HEK293 (cell line): ENCODE data around the gene PRKCA.

Experiments
- CTCF ChIA-PET: fragments of 350-600 bp; formaldehyde crosslinking; extraction: SDS; loops from one replicate; lab custom pipeline; 2021; ENCODE audit warnings: antibody characterized with exemption; lab: Yijun Ruan, JAX
- POLR2A ChIA-PET: fragments of 300-600 bp; formaldehyde crosslinking; extraction: SDS; loops from one replicate; lab custom pipeline; 2020; ENCODE audit warnings: antibody characterized with exemption, inconsistent platforms; lab: Yijun Ruan, JAX
- H3K27ac ChIP-seq: fragments of 200-500 bp; sonication (Bioruptor generic); 2 replicates; pipeline ENCODE4 v1.5.1; 2014; ENCODE audit warnings: low read depth, low read length, control low read depth, inconsistent platforms; ENCODE audit errors: extremely low read depth
- H3K36me3 ChIP-seq, 2 experiments: fragments of 200-500 bp in 1 of 2; sonication (Bioruptor generic) in 1 of 2; 1 replicate in 1 of 2; 2 replicates in 1 of 2; pipeline ENCODE4 v1.5.1; 2014 to 2017; ENCODE audit warnings: inconsistent platforms in 2 of 2, low read length in 2 of 2; ENCODE audit not compliant: control insufficient read depth in 2 of 2, insufficient read depth in 1 of 2
- H3K4me1 ChIP-seq: fragments of 200-500 bp; sonication (Bioruptor generic); 2 replicates; pipeline ENCODE4 v1.5.1; 2014; ENCODE audit warnings: mild to moderate bottlenecking, low read length, inconsistent platforms; ENCODE audit not compliant: control insufficient read depth, insufficient read depth
- H3K4me3 ChIP-seq: 2 replicates; pipeline ENCODE4 v1.5.1; 2011; ENCODE audit warnings: low read depth, mild to moderate bottlenecking, control low read depth, low read length, moderate library complexity
- H3K9me3 ChIP-seq: fragments of 200-500 bp; sonication (Bioruptor generic); 2 replicates; pipeline ENCODE4 v1.5.1; 2014; ENCODE audit warnings: low read depth, low read length, inconsistent platforms; ENCODE audit not compliant: control insufficient read depth, insufficient read depth
- GFI1B ChIP-seq: fragments of 450-650 bp; formaldehyde crosslinking; IDR thresholded peaks from 2 replicates; pipeline ENCODE4 v1.5.1; 2016; ENCODE audit warnings: missing biosample characterization, missing genetic modification characterization
- KLF10 ChIP-seq: fragments of 450-650 bp; IDR thresholded peaks from 2 replicates; pipeline ENCODE4 v1.5.1; 2018; ENCODE audit warnings: missing biosample characterization, mild to moderate bottlenecking, missing genetic modification characterization
- OSR2 ChIP-seq: fragments of 450-650 bp; formaldehyde crosslinking; IDR thresholded peaks from 2 replicates; pipeline ENCODE4 v1.5.1; 2016; ENCODE audit warnings: missing biosample characterization, missing genetic modification characterization
- PRDM1 ChIP-seq: fragments of 450-650 bp; formaldehyde crosslinking; IDR thresholded peaks from 2 replicates; pipeline ENCODE4; 2016; ENCODE audit warnings: missing biosample characterization, missing genetic modification characterization
- PRDM2 ChIP-seq: fragments of 450-650 bp; formaldehyde crosslinking; IDR thresholded peaks from 2 replicates; pipeline ENCODE4 v1.5.1; 2016; ENCODE audit warnings: missing biosample characterization, missing genetic modification characterization, borderline replicate concordance
- SCRT2 ChIP-seq: fragments of 450-650 bp; formaldehyde crosslinking; IDR thresholded peaks from 2 replicates; pipeline ENCODE4 v1.5.1; 2016; ENCODE audit warnings: missing biosample characterization, missing genetic modification characterization
- SP3 ChIP-seq: fragments of 450-650 bp; formaldehyde crosslinking; IDR thresholded peaks from 2 replicates; pipeline ENCODE4 v1.5.1; 2016; ENCODE audit warnings: missing biosample characterization, missing genetic modification characterization
- ZBTB10 ChIP-seq: fragments of 450-650 bp; formaldehyde crosslinking; IDR thresholded peaks from 2 replicates; pipeline ENCODE4 v1.5.1; 2016; ENCODE audit warnings: missing biosample characterization, missing genetic modification characterization
- ZFP41 ChIP-seq: fragments of 450-650 bp; formaldehyde crosslinking; IDR thresholded peaks from 2 replicates; pipeline ENCODE4 v1.5.1; 2016; ENCODE audit warnings: missing biosample characterization, missing genetic modification characterization, borderline replicate concordance
- ZNF184 ChIP-seq: fragments of 450-650 bp; IDR thresholded peaks from 2 replicates; pipeline ENCODE4 v1.5.1; 2018; ENCODE audit warnings: missing biosample characterization, mild to moderate bottlenecking, missing genetic modification characterization
- ZNF211 ChIP-seq: fragments of 450-650 bp; formaldehyde crosslinking; IDR thresholded peaks from 2 replicates; pipeline ENCODE4 v1.5.1; 2016; ENCODE audit warnings: low read depth, missing biosample characterization, missing genetic modification characterization
- ZNF266 ChIP-seq: fragments of 450-650 bp; formaldehyde crosslinking; IDR thresholded peaks from 2 replicates; pipeline ENCODE4 v1.5.1; 2016; ENCODE audit warnings: missing biosample characterization, missing genetic modification characterization, low read depth
- ZNF311 ChIP-seq: fragments of 450-650 bp; formaldehyde crosslinking; IDR thresholded peaks from 2 replicates; pipeline ENCODE4 v1.5.1; 2017; ENCODE audit warnings: missing biosample characterization, missing genetic modification characterization, borderline replicate concordance
- ZNF324 ChIP-seq: fragments of 450-650 bp; formaldehyde crosslinking; IDR thresholded peaks from 2 replicates; pipeline ENCODE4 v1.5.1; 2016; ENCODE audit warnings: missing biosample characterization, missing genetic modification characterization
- ZNF404 ChIP-seq: fragments of 450-650 bp; formaldehyde crosslinking; IDR thresholded peaks from 2 replicates; pipeline ENCODE4 v1.5.1; 2017; ENCODE audit warnings: missing biosample characterization, missing genetic modification characterization
- ZNF416 ChIP-seq: fragments of 450-650 bp; formaldehyde crosslinking; IDR thresholded peaks from 2 replicates; pipeline ENCODE4 v1.5.1; 2016; ENCODE audit warnings: missing biosample characterization, missing genetic modification characterization
- ZNF660 ChIP-seq: fragments of 450-650 bp; IDR thresholded peaks from 2 replicates; pipeline ENCODE4 v1.5.1; 2018; ENCODE audit warnings: missing biosample characterization, mild to moderate bottlenecking, missing genetic modification characterization
- ZNF664 ChIP-seq: fragments of 450-650 bp; formaldehyde crosslinking; IDR thresholded peaks from 2 replicates; pipeline ENCODE4 v1.5.1; 2016; ENCODE audit warnings: missing biosample characterization, missing genetic modification characterization
- ZNF792 ChIP-seq: fragments of 450-650 bp; formaldehyde crosslinking; IDR thresholded peaks from 2 replicates; pipeline ENCODE4 v1.5.1; 2016; ENCODE audit warnings: missing biosample characterization, missing genetic modification characterization
- ZNF830 ChIP-seq: fragments of 450-650 bp; IDR thresholded peaks from 2 replicates; pipeline ENCODE4 v1.5.0; 2018; ENCODE audit warnings: missing biosample characterization, missing genetic modification characterization, low read depth, mild to moderate bottlenecking, moderate library complexity
- TF ChIP-seq, protein P1 (sequence below): fragments of 450-650 bp; formaldehyde crosslinking; IDR thresholded peaks from 2 replicates; pipeline ENCODE4 v1.5.1; 2016; ENCODE audit warnings: missing biosample characterization, missing genetic modification characterization
- TF ChIP-seq, protein P2 (sequence below): fragments of 450-650 bp; formaldehyde crosslinking; IDR thresholded peaks from 2 replicates; pipeline ENCODE4 v1.5.1; 2016; ENCODE audit warnings: missing biosample characterization, missing genetic modification characterization

The PRKCA gene

DNA sequence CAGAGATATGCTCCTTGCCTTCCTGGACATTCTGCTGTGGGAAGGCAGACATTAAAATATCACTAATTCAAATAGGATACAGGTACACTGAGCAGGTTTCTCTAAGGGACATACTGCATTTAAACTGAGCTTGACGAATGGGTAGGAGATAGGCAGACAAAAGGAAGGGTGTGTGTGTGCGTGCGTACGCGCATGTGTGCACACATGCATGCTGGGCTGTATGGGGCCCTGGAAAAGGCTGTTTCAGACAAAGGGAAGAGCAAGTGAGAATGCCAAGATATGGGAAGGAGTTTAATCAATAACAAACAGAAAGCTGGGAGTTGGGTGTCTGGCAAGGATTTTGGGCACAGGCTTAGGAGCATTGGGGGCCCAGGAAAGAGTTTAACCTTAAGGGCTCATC, 196.2 kb downstream of the PRKCA start (continued):
- TF ChIP-seq, protein P1, sequence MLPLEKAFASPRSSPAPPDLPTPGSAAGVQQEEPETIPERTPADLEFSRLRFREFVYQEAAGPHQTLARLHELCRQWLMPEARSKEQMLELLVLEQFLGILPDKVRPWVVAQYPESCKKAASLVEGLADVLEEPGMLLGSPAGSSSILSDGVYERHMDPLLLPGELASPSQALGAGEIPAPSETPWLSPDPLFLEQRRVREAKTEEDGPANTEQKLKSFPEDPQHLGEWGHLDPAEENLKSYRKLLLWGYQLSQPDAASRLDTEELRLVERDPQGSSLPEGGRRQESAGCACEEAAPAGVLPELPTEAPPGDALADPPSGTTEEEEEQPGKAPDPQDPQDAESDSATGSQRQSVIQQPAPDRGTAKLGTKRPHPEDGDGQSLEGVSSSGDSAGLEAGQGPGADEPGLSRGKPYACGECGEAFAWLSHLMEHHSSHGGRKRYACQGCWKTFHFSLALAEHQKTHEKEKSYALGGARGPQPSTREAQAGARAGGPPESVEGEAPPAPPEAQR: no peak
- TF ChIP-seq ZNF660 (tag by site-specific recombination): no peak
- no peak for TF ChIP-seq ZNF211 (tag by site-specific recombination)
- no peak for TF ChIP-seq ZNF664 (tag by site-specific recombination)
- no peak for TF ChIP-seq KLF10 (tag by site-specific recombination)
- TF ChIP-seq ZNF324 (tag by site-specific recombination): no peak
- no peak for TF ChIP-seq ZNF184 (tag by site-specific recombination)
- TF ChIP-seq ZNF830 (tag by site-specific recombination): no peak
- TF ChIP-seq ZNF266 (tag by site-specific recombination): no peak
- no peak for TF ChIP-seq ZFP41

GRCh38 chr17:66506641-66507040, 204.2 kb downstream of the PRKCA start:
- ChIA-PET POLR2A (no interaction called here), CTCF (no interaction called here)
- Histone ChIP-seq H3K9me3 (no peaks in the 10 kb centered on the region), H3K4me1 (peaks cover 34% of the 10 kb centered on the region), H3K4me3 (no peak overlapping the region), H3K36me3 (no peaks in the 10 kb centered on the region), H3K27ac (no peak overlapping the region)
- no peak for TF ChIP-seq PRDM2 (tag by site-specific recombination)
- no peak for TF ChIP-seq SP3 (tag by site-specific recombination)
- peak; percentile 46; the same call in 1 of the 2 replicates for TF ChIP-seq SCRT2
- TF ChIP-seq, all 188 proteins: peak for 1

- Histone ChIP-seq H3K27ac (peak overlapping the region; percentile 78; the same call in 1 of the 2 replicates), H3K4me1 (peaks cover 34% of the 10 kb centered on the region), H3K36me3 (no peaks in the 10 kb centered on the region), H3K4me3 (no peak overlapping the region), H3K9me3 (no peaks in the 10 kb centered on the region)
- ChIA-PET CTCF (interaction anchor here (0.5 to 1.2 kb wide), 3 partner anchors 59 to 1995 kb away, joined by 3 to 5 read pairs (median 3); no protein-coding TSS in a partner anchor), POLR2A (no interaction called here)
- no peak for TF ChIP-seq ZNF311 (tag by site-specific recombination)
- no peak for TF ChIP-seq ZNF416 (tag by site-specific recombination)
- 0 out of 2 replicates have a peak, but pooled peaks have one; percentile 12 for TF ChIP-seq OSR2 (tag by site-specific recombination)
- TF ChIP-seq, protein P2, sequence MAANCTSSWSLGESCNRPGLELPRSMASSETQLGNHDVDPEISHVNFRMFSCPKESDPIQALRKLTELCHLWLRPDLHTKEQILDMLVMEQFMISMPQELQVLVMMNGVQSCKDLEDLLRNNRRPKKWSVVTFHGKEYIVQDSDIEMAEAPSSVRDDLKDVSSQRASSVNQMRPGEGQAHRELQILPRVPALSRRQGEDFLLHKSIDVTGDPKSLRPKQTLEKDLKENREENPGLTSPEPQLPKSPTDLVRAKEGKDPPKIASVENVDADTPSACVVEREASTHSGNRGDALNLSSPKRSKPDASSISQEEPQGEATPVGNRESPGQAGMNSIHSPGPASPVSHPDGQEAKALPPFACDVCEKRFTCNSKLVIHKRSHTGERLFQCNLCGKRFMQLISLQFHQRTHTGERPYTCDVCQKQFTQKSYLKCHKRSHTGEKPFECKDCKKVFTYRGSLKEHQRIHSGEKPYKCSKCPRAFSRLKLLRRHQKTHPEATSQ (tag by site-specific recombination): no peak
- TF ChIP-seq PRDM1 (tag by site-specific recombination): no peak
- no peak for TF ChIP-seq ZNF404 (tag by site-specific recombination)
- no peak for TF ChIP-seq GFI1B (tag by site-specific recombination)
- no peak for TF ChIP-seq ZNF792 (tag by site-specific recombination)
- peak; percentile 52; the same call in 1 of the 2 replicates for TF ChIP-seq ZNF664 (tag by site-specific recombination)
- no peak for TF ChIP-seq ZBTB10 (tag by site-specific recombination)
Measured at GRCh38 chr17:66507103-66507923, 204.9 kb downstream of the PRKCA start.
